A673 (cell line): Measurements from ENCODE around the gene SLC7A8.

Experiments
- EZH2 ChIP-seq: fragments of 200-600 bp; sonication (generic); IDR thresholded peaks from 2 replicates; pipeline ENCODE4 v1.6.1; 2017; ENCODE audit warnings: borderline replicate concordance, low read depth, mild to moderate bottlenecking, mixed read lengths, antibody characterized with exemption, low read length; ENCODE audit not compliant: poor library complexity, severe bottlenecking
- TF ChIP-seq, protein P1 (sequence below): fragments of 300-800, 200-600 bp; sonication (generic); conservative IDR thresholded peaks from 2 replicates; pipeline ENCODE4 v1.5.1; 2017; ENCODE audit warnings: low read depth, mild to moderate bottlenecking, antibody characterized with exemption, low read length, moderate library complexity, mixed read lengths

DNA sequence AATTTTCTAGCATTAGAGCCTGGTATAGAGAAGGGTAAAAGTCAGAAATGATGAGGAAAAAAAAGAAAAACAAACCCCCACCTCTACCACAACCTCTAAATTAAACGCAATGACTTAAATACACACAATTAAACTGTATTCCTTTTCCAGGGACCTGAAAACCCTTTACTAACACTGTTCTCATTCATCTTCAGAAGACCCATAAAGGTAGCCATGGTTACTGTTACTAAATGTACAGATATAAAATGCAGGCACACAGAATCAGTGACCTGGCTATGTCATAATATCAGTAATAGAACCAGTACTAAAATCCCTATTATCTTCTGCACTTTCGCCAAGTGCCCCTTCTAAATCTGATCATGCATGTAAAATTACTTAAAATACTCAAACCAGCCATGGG, 89.9 kb downstream of the SLC7A8 start:
- TF ChIP-seq, protein P1, sequence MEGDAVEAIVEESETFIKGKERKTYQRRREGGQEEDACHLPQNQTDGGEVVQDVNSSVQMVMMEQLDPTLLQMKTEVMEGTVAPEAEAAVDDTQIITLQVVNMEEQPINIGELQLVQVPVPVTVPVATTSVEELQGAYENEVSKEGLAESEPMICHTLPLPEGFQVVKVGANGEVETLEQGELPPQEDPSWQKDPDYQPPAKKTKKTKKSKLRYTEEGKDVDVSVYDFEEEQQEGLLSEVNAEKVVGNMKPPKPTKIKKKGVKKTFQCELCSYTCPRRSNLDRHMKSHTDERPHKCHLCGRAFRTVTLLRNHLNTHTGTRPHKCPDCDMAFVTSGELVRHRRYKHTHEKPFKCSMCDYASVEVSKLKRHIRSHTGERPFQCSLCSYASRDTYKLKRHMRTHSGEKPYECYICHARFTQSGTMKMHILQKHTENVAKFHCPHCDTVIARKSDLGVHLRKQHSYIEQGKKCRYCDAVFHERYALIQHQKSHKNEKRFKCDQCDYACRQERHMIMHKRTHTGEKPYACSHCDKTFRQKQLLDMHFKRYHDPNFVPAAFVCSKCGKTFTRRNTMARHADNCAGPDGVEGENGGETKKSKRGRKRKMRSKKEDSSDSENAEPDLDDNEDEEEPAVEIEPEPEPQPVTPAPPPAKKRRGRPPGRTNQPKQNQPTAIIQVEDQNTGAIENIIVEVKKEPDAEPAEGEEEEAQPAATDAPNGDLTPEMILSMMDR = no peak
- no peak for TF ChIP-seq EZH2
